Stimulated activated CD4-positive, alpha-beta T cell treated with anti-CD3 and anti-CD28 coated beads, Interleukin-4, amount 100 ng/mL, for 24 hours (primary cell): ENCODE results near the gene NUP88.
A peak's percentile ranks its signal among the peaks of the same experiment; 100 is the strongest.
"Not testable (repeated sequence)": the region's sequence is repeated elsewhere in the genome, so short reads cannot be mapped to it uniquely, and the experiment has no call there.

Experiments
- DNase-seq: peaks from one replicate; pipeline ENCODE4 v3.0.0-alpha.2; 2020

The NUP88 gene

DNA sequence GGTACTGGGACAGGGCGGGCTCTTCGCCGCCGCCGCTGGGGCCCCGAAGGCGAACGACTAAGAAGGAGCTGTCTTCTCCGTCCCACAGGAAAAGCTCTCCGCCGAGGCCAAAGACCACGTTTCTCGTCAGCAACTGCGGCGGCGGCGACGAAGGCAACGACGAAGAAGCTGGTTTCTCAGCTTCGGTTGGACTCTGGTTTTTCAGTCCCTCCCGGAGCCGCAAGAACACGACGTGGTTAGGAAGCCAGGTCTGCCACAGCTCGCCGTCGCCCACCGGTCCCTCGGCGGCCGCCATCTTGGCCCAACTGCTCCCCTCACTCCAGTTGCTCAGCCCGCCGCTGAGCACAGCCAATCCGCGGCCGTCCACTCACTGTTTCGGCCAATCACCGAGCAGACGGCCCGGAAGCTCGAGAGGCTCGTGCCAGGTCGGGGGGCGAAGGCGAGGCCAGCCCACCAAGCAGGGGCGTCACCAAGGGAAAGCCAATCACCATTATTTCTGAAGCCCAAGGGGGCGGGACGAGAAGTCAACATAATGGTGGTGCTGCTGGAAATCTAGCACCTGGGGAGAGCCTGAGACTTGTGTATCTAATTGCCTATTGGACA, at the start of gene NUP88:
TSS of gene NUP88 (minus strand) at position 307 of the 603 bp plus-strand sequence. CDS start at position 295, 12 bp downstream.
- DNase-seq = peak; percentile 97

DNA sequence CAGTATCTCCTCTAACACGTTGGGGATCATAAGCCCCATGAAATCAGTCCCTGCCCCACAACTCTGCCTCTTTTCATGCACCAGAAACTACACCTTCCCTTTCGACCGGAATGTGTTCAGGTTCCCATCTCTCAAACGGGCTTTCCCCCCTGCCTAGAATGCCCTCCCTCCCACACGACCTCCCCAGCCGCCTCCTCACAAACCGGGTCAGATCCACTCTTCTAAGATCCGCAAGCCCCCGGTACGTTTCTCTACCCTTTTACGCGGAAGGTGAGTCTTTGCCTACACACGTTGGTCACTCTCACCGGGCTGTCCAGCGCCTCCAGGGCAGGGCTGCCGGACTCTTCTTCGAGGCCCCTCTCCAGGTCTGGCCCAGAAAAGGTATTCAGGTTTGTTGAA, 48.6 kb upstream of the NUP88 start:
- peak; percentile 30 for DNase-seq

GRCh38 chr17:5467416-5467815, 48.0 kb upstream of the NUP88 start:
- DNase-seq = no peak

- no peak for DNase-seq
Measured at GRCh38 chr17:5466295-5466694, 46.8 kb upstream of the NUP88 start.

- no peak for DNase-seq
Measured at GRCh38 chr17:5464717-5465507, 45.5 kb upstream of the NUP88 start.

DNA sequence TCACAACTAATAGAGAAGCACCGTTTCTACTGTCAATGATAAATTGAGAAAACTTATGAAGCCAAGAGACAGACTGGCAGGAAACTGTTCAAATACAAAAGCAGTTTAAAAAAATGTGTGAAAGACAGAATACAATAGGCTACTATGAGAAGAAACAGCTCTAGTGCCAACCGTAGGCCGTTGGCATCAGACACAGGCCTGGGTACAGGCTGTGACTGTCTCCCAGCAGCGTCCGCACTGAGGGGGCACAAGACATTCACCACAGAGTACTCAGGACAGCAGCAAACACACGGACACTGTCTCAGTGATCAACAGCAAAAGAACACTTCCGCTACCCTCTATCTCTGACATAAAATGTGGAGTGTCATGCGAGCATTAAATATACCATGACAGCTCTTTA, 27.3 kb upstream of the NUP88 start:
- DNase-seq = no peak

DNA sequence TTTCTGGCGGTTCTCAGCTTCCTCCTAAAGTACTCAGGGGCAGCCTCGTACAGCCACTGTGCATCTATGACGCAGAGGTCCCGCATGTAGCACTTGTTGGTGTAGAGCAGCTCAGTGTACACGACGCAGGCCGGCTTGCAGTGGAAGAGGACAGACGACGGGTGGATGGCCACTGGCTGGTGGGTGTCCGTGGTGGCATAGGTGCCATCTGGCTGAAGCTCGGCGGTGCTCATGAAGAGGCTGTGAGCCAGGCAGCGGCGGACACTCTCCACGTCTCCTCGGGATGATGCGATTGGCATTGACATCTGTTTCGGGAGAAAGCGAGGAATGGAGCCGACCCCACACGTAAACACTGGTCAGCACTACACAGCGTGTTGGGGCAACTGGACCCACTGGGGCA, 24.7 kb upstream of the NUP88 start:
- no peak for DNase-seq

DNA sequence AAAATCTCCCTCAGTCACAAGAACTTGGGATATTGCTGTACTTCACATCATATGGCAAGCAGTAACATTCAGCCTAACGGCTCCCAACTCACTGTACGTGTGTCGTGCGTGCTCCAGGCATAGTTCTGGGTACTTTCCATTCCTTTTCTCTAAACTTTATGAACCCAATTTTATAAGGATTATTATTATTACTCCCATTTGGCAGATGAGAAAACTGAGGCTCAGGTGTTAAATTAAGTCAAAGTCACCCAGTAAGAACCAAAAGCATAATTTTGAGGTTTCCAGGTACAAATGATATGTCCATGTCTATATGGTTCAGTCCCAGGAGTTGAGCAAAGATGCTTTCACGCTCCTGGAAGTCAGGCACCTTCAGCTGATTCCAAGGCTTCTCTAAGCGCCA, 24.3 kb upstream of the NUP88 start:
- no peak for DNase-seq

DNA sequence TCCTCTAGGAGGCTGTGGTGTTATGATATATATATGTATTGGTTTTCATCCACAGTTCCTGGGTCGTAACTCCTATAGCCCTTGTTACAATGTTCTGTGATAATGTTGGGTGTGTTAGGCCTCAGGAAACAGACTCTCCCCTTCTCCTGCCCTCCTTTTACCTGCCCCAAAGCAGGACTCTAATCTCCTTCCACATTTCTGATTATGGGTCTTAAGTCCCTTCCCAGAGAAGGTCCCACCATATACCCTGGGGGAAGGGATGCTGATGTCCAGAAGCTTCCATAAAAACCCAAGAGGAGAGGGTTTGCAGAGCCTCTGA, 19.9 kb upstream of the NUP88 start:
- DNase-seq = no peak

DNA sequence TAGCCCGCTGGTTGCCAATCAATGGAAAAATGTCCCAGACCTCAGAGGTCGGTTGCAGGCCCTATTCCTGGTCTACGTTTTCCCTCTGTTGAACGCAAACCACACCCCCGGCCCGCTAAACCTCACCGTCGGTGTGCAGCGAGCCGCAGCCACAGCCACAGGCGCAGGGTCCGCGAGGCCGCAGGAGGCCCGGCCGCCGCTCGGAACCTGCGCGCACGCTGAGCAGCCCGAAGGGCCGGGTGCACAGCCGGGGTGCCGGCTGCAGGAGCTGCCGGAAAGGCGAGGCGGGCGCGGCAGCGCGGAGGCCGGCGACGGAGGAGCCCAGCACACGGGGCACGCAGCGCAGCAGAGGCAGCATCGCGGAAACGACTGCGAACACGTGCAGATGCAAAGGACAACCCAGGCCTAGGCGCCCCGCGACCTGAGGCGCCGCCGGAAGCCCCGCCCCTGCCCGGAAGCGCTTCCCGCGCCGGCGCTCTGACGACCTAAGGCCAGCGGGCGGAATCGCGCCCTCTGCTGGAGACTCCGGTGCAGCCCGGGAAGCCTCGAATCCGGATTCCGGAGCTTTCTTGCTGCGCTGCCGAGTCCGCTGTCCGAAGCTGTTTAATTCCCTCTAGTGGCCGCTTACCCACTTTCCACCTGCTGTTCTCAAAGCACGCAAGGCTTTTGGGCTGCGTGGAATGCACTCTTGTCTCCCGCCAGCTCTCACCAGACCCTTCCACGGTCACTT, 19.4 kb upstream of the NUP88 start, which contains the start of gene C1QBP:
TSS of gene C1QBP (minus strand) at position 440 of the 730 bp plus-strand sequence. CDS start at position 358, 82 bp downstream.
- DNase-seq = peak; percentile 91

DNA sequence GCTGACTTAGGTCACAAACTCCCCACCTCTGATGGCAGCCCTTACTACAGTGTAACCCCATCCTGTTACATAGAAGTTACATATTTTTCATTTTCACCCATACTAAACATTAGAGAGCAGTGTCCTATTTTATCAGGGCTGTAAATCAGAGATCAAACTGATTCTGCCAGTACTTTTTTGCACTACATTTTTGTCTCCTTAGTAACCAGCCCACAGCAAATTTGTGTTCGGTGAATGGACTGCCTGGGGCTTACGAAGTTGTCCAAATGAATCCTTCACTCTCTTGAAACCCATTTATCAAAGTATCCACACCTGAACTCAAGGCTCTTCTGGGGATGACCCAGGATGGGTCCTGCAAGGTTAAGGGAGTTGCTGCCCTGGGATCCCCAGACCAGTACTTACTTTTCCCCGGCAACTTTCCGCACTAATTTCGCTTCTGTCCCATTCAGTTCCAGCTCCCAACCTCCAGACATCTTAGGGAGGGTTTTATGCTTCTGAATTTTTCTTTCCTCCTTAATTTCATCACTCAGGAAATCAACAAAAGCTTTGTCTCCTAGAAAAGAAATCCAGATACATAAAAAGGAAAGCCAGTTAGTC, 18.4 kb upstream of the NUP88 start:
- no peak for DNase-seq

- DNase-seq = not testable (repeated sequence)
Measured at GRCh38 chr17:5435781-5436315, 16.4 kb upstream of the NUP88 start.

DNA sequence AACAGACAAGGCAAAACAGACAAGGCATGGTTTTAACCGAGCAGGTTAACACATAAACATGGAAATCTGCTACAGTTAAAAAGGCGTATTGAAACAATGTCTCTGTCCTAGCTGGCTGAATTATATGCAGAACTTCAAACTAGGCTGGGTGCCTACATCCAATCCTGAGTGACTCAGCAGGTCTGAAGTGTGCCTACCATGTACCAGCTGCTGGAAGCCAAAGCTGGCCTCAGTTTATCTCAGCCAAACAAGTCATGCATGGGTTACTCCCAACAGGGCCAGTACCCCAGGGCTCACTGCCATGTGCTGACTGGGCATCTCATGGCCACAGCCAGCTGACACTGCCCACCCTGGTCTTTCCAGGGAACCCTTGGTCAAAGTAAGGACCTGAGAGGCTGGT, 15.5 kb upstream of the NUP88 start:
- DNase-seq = no peak

DNA sequence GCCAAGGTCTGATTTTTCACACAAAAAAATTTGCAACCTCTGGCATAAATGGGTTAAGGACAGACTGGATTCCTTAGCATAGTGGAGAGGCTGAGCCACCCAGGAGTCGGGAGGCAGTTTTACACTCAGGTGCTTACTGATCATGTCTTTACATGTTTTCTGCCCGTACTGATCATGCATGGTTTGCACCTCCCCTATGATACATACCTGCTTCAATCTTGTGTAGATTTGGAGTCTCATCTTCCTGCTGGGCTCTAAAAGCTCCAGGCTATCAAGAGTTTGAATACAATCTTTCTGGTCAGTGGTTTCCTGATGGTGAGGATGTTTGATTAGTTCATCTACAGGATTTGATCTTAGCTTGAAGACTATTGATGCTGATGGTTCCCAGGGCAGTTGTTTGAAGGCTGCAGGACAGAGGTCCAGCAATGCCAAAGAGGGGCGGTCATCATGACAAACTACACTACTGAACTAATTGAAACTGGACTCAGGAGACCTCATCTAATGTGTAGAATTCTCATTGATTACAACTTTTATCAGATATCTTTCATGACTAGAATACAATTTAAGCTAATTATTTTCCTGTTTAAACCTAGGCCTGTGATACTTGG, 12.6 kb upstream of the NUP88 start:
- DNase-seq = no peak

DNA sequence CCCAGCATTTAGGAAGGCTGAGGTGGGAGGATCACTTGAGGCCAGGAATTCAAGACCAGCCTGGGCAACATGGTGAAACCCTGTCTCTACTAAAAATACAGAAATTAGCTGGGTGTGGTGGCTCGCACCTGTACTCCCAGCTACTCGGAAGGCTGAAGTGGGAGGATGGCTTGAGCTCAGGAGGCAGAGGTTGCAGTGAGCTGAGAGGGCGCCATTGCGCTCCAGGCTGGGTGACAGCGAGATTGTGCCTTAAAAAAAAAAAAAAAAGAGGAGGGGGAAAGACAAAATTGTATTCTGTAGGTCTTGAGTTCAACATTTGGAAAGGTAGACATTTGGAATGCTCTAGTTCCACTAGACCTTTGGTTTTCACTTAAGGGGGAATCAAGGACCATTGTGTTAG, 11.8 kb upstream of the NUP88 start:
- not testable (repeated sequence) for DNase-seq

- DNase-seq = no peak
Measured at GRCh38 chr17:5430413-5430999, 11.0 kb upstream of the NUP88 start.

DNA sequence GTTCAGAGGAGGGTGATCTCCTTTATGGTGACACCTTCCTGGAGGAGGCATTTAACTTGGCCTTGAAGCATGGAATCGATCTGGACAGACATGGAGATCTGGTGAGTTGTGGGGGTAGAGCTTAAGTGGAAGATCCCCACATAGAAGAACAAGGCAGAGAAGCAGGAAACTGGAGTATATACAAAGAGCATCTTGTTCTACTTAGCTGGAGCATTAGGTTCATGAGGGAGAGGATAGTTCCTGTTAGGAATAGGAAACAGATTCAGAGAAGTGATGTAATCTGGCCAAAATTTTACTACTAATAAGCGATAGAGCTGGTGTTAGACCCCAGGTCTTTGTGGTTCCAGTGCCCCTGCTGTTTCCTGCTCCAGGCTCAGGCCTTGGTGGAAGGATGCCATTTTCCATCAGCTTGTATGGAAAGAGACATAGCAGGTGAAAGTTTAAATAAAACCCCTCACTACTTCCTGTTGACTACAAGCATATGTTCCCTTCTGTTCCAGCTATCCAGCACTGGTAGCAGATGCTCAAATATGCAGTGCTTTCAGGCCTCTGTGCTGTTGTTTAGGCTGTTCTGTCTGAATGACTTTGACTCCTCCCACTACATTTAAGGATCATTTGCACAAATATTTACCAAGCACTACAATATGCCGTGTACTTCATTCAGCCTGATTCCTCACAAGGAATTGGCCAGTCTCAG, 9.9 kb upstream of the NUP88 start:
- DNase-seq = no peak

GRCh38 chr17:5425826-5426225, 6.4 kb upstream of the NUP88 start:
- no peak for DNase-seq

- DNase-seq = no peak
Measured at GRCh38 chr17:5424909-5425308, 5.4 kb upstream of the NUP88 start.

GRCh38 chr17:5422505-5422904, 3.0 kb upstream of the NUP88 start:
- DNase-seq = no peak

DNA sequence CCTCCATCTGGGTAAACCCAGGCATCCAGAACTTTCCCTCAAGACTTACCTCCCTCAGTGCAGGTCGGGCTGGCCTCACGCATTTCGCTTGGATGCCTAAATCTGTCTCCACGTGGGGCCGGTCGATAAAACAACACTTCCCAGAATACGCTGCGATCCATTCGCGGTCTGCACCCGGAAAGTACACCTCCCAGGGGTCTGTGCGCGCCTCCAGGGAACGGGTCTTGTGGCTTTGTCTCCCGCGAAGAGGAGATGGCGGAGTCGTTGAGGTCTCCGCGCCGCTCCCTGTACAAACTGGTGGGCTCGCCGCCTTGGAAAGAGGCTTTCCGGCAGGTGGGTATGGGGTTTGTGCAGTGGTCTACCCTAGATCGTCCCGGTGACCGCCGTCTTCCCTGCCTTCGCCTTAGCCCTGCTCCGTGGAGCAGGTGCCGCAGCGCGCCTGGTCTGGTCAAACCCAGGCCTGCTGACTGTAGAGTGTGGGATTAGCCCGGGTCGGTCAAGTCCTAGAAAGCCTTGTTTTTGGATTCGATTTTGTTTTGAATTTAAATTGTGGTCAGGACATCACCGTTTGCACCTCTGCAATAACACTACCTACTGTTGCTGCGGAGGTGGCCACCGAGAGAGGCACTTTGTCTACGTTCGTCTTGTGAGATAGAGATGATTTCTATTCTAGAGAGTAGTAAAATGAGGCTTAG, 644 bp upstream of the NUP88 start, which contains the start of gene RPAIN:
TSS of gene RPAIN (plus strand) at position 224 of the 695 bp plus-strand sequence. CDS start at position 253, 29 bp downstream.
- DNase-seq = peak; percentile 91
